Occipital lobe (tissue), 3 donors: ENCODE results near the gene USF1. TPM values are rescaled to one million over a fixed set of nuclear protein-coding genes. Genes with fewer than 3 reads are reported as not detected.
"Not testable (repeated sequence)": the region's sequence is repeated elsewhere in the genome, so short reads cannot be mapped to it uniquely, and the experiment has no call there.

Experiments used
- DNase-seq: peaks from one replicate; lab custom pipeline; 2025; lab: John Stamatoyannopoulos, UW
- small RNA-seq: library from RNA; depleted of rRNA; stranded (forward); fragments of <200 nt; gene quantifications from one replicate; pipeline ENCODE3, GENCODE V24; 2014
- total RNA-seq: library from RNA; depleted of rRNA; stranded (reverse); fragments of >200 nt; gene quantifications from one replicate; pipeline ENCODE4 v1.2.3, GENCODE V29; 2014

The USF1 gene
- total RNA-seq, 1 donor from 2014 or later = 131 TPM

DNA sequence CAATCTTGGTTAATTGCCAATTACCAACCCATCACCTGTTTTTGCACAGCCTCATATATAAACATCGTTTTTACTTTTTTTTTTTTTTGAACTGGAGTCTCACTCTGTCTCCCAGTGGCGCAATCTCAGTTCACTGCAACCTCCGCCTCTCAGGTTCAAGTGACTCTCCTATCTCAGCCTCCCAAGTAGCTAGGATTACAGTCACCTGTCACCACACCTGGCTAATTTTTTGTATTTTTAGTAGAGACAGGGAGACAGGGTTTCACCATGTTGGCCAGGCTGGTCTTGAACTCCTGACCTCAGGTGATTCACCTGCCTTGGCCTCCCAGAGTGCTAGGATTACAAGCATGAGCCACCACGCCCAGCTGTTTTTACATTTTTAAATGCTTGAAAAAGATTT, 53.7 kb downstream of the USF1 start:
- not testable (repeated sequence) for DNase-seq

Small RNA genes lying within 50 kb of the gene (small RNA-seq; reads per million reads assigned to genes)
- gene AL591806.2 = not detected

Other genes with a start within 250 kb of the USF1 start
- not detected for gene LY9, start 249.8 kb downstream of the USF1 start, total RNA-seq
- not detected for gene CD244, start 183.1 kb downstream of the USF1 start, total RNA-seq
- gene ITLN1, start 160.8 kb downstream of the USF1 start, total RNA-seq = 0.47 TPM
- gene ITLN2, start 91.2 kb downstream of the USF1 start, total RNA-seq = not detected
- gene F11R, start 24.8 kb downstream of the USF1 start, total RNA-seq = 10.9 TPM
- gene TSTD1, start 7.0 kb downstream of the USF1 start, total RNA-seq = 42.6 TPM
- 1.7 TPM for gene ARHGAP30, start 23.9 kb upstream of the USF1 start, total RNA-seq
- gene NECTIN4, start 43.6 kb upstream of the USF1 start, total RNA-seq = not detected
- 0.78 TPM for gene KLHDC9, start 52.4 kb upstream of the USF1 start, total RNA-seq
- 33.8 TPM for gene PFDN2, start 72.1 kb upstream of the USF1 start, total RNA-seq
- 18.7 TPM for gene NIT1, start 72.1 kb upstream of the USF1 start, total RNA-seq
- gene DEDD, start 86.7 kb upstream of the USF1 start, total RNA-seq = 26.8 TPM
- 99.4 TPM for gene UFC1, start 108.0 kb upstream of the USF1 start, total RNA-seq
- gene USP21, start 113.5 kb upstream of the USF1 start, total RNA-seq = 10.6 TPM
- gene PPOX, start 120.4 kb upstream of the USF1 start, total RNA-seq = 25.4 TPM
- gene B4GALT3, start 131.5 kb upstream of the USF1 start, total RNA-seq = 21.4 TPM
- gene ADAMTS4, start 153.1 kb upstream of the USF1 start, total RNA-seq = 0.62 TPM
- gene NDUFS2, start 156.4 kb upstream of the USF1 start, total RNA-seq = 85.2 TPM
- gene FCER1G, start 169.3 kb upstream of the USF1 start, total RNA-seq = 1.6 TPM
- not detected for gene APOA2, start 177.7 kb upstream of the USF1 start, total RNA-seq
- 20.1 TPM for gene TOMM40L, start 180.1 kb upstream of the USF1 start, total RNA-seq
- 0.47 TPM for gene NR1I3, start 192.2 kb upstream of the USF1 start, total RNA-seq
- gene PCP4L1, start 212.8 kb upstream of the USF1 start, total RNA-seq = 3.1 TPM